Common myeloid progenitor, CD34-positive (primary cell): ENCODE measurements around the gene ZNF644.
A peak's percentile ranks its signal among the peaks of the same experiment; 100 is the strongest.

ENCODE experiments used
- CTCF ChIA-PET: fragments of 350-600 bp; sonication (Branson Sonifier 250); formaldehyde crosslinking; loops from one replicate; lab custom pipeline; 2021; ENCODE audit warnings: antibody characterized with exemption; lab: Charles Lee
- POLR2A ChIA-PET: fragments of 350-600 bp; sonication (Branson Sonifier 250); formaldehyde crosslinking; loops from one replicate; lab custom pipeline; 2021; ENCODE audit warnings: antibody characterized with exemption; lab: Charles Lee
- DNase-seq, 3 donors: peaks; one replicate each; pipeline versions ENCODE4 v3.0.0 to v3.0.0-alpha.2; 2013
- H3K27ac ChIP-seq, 2 experiments: 1 replicate in 1 of 2; 2 replicates in 1 of 2; pipeline ENCODE4 v1.7.0; 2013; ENCODE audit warnings: inconsistent platforms in 2 of 2, low read length in 2 of 2, mild to moderate bottlenecking in 2 of 2, low read depth in 1 of 2, moderate library complexity in 1 of 2; ENCODE audit not compliant: severe bottlenecking in 2 of 2, insufficient read depth in 1 of 2, poor library complexity in 1 of 2
- H3K27me3 ChIP-seq, 5 experiments: replicated peaks in 2 of 5; 1 replicate in 3 of 5; 2 replicates in 2 of 5; pipeline versions ENCODE4 v1.6.1 to v1.7.0; 2013; ENCODE audit warnings: low read length in 4 of 5, mild to moderate bottlenecking in 2 of 5, moderate library complexity in 2 of 5, inconsistent platforms in 1 of 5; ENCODE audit not compliant: insufficient read depth in 5 of 5, control insufficient read depth in 4 of 5
- H3K36me3 ChIP-seq, 4 experiments: 1 replicate in 2 of 4; 2 replicates in 2 of 4; pipeline versions ENCODE4 v1.6.1 to v1.7.0; 2013; ENCODE audit warnings: low read length in 3 of 4, control low read depth in 1 of 4, mild to moderate bottlenecking in 1 of 4; ENCODE audit not compliant: control insufficient read depth in 4 of 4, insufficient read depth in 4 of 4
- H3K4me1 ChIP-seq, 4 experiments: 1 replicate in 3 of 4; 2 replicates in 1 of 4; pipeline versions ENCODE4 v1.6.1 to v1.7.1; 2013; ENCODE audit warnings: low read length in 3 of 4, mild to moderate bottlenecking in 3 of 4, control low read depth in 1 of 4, inconsistent platforms in 1 of 4, moderate library complexity in 1 of 4; ENCODE audit not compliant: control insufficient read depth in 4 of 4, insufficient read depth in 4 of 4; ENCODE audit errors: control extremely low read depth in 1 of 4
- H3K4me3 ChIP-seq, 7 experiments: 1 replicate in 4 of 7; 2 replicates in 3 of 7; pipeline versions ENCODE4 v1.5.1 to v1.7.0; 2013; ENCODE audit warnings: mild to moderate bottlenecking in 7 of 7, low read length in 6 of 7, moderate library complexity in 6 of 7, inconsistent platforms in 2 of 7, low read depth in 2 of 7, control low read depth in 1 of 7; ENCODE audit not compliant: insufficient read depth in 4 of 7, control insufficient read depth in 1 of 7; ENCODE audit errors: extremely low read depth in 1 of 7
- H3K9me3 ChIP-seq, 5 experiments: 1 replicate in 4 of 5; 2 replicates in 1 of 5; pipeline versions ENCODE4 v1.6.1 to v1.7.1; 2013; ENCODE audit warnings: low read length in 4 of 5, mild to moderate bottlenecking in 2 of 5, inconsistent platforms in 1 of 5, low read depth in 1 of 5, moderate library complexity in 1 of 5; ENCODE audit not compliant: control insufficient read depth in 4 of 5, insufficient read depth in 2 of 5; ENCODE audit errors: control extremely low read depth in 1 of 5
- WGBS: methylation state at CpG from one replicate; pipeline ENCODE4 v1.1.5; 2013; ENCODE audit not compliant: insufficient coverage; 5-methylcytosine and 5-hydroxymethylcytosine counted together

Gene ZNF644

DNA sequence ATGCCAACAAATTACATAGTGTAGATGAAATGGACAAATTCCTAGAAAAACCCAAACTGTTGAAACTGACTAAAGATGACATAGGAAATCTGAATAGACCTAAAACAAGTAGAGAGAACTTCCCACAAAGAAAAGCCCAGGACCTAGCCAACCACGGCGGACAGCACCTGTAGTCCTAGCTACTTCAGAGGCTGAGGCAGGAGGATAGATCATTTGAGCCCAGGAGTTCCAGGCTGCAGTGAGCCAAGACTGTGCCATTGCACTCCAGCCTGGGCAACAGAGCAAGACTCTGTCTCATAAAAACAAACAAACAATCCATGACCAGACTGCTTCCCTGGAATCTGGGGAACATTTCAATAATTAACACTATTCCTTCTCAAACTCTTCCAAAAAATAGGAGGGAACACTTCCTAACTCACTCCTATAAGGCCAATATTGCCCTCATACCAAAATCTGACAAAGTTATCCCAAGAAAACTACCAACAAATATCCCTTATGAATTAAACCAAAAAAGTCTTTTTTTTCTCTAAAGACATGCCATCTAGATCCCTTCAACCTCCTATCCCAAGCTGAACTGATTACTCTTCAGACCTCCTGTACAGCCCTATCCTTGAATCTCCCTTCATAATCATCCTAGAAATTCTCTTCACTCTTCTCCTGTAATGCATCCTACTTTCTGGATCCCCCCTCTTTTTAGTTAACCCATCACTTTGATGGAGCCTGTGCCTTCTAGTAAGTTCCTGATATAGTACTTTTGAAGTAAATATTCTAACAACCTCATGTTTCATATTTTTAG, 15.5 kb downstream of the ZNF644 start:
- Histone ChIP-seq H3K27me3 (no peaks in the 10 kb centered on the region), H3K36me3 (peaks cover 0 to 17% (median 9%) of the 10 kb centered on the region in 4 experiments), H3K4me1 (no peaks in the 10 kb centered on the region), H3K27ac (no peak overlapping the region), H3K4me3 (no peak overlapping the region), H3K9me3 (peaks cover 0 to 26% (median 7%) of the 10 kb centered on the region in 5 experiments)
- WGBS = 85% methylated on average over 2 of the region's 2 CpGs
- ChIA-PET POLR2A (interaction anchor here (0.6 kb wide), 1 partner anchor 256 kb away, joined by 3 read pairs; no protein-coding TSS in a partner anchor), CTCF (no interaction called here)
- DNase-seq = no peak

DNA sequence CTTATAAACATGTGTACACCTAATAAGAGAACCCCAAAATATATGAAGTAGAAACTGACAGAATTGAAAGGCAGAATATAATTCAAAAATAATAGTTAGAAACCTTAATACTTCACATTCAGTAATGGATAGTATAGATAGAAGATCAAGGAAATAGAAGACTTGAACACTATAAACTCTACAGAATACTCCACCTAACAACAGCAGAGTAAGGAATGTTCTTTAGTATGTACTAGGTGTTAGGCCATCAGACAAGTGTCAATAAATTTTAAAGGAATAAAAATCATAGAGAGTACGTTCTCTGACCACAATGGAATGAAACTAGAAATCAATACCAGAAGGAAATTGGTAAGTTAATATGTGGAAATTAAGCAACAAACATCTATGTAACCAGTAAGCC, 16.6 kb downstream of the ZNF644 start:
- H3K36me3 ChIP-seq = peaks cover 0 to 17% (median 9%) of the 10 kb centered on the region in 4 experiments
- H3K27me3 ChIP-seq = no peaks in the 10 kb centered on the region
- CTCF ChIA-PET = interaction anchor here (0.6 kb wide), 1 partner anchor 1170 kb away, joined by 3 read pairs; no protein-coding TSS in a partner anchor
- H3K4me3 ChIP-seq = no peak overlapping the region
- H3K27ac ChIP-seq = no peak overlapping the region
- no peaks in the 10 kb centered on the region for H3K4me1 ChIP-seq
- POLR2A ChIA-PET = no interaction called here
- WGBS = no CpG with 5 or more reads among the region's 1 CpG
- H3K9me3 ChIP-seq = peaks cover 0 to 26% (median 7%) of the 10 kb centered on the region in 5 experiments
- DNase-seq = no peak

GRCh38 chr1:91004145-91004544, 17.7 kb downstream of the ZNF644 start:
- POLR2A ChIA-PET = no interaction called here
- peaks cover 0 to 29% (median 7%) of the 10 kb centered on the region in 5 experiments for H3K9me3 ChIP-seq
- H3K4me1 ChIP-seq = no peaks in the 10 kb centered on the region
- H3K27ac ChIP-seq = no peak overlapping the region
- no CpG with 5 or more reads among the region's 2 CpGs for WGBS
- H3K36me3 ChIP-seq = peaks cover 0 to 17% (median 9%) of the 10 kb centered on the region in 4 experiments
- DNase-seq = peak in 2 of 3 donors; percentile 23 to 47
- H3K4me3 ChIP-seq = no peak overlapping the region
- no peaks in the 10 kb centered on the region for H3K27me3 ChIP-seq
- CTCF ChIA-PET = no interaction called here

- Histone ChIP-seq H3K4me1 (no peaks in the 10 kb centered on the region), H3K9me3 (peaks cover 7 to 44% (median 16%) of the 10 kb centered on the region in 5 experiments), H3K27me3 (no peaks in the 10 kb centered on the region), H3K4me3 (no peak overlapping the region), H3K27ac (no peak overlapping the region), H3K36me3 (peaks cover 0 to 31% (median 13%) of the 10 kb centered on the region in 4 experiments)
- DNase-seq = no peak
- CTCF ChIA-PET = no interaction called here
- WGBS = 100% methylated on average over 1 of the region's 2 CpGs
- POLR2A ChIA-PET = no interaction called here
Measured at GRCh38 chr1:90996742-90997413, 25.0 kb downstream of the ZNF644 start.

DNA sequence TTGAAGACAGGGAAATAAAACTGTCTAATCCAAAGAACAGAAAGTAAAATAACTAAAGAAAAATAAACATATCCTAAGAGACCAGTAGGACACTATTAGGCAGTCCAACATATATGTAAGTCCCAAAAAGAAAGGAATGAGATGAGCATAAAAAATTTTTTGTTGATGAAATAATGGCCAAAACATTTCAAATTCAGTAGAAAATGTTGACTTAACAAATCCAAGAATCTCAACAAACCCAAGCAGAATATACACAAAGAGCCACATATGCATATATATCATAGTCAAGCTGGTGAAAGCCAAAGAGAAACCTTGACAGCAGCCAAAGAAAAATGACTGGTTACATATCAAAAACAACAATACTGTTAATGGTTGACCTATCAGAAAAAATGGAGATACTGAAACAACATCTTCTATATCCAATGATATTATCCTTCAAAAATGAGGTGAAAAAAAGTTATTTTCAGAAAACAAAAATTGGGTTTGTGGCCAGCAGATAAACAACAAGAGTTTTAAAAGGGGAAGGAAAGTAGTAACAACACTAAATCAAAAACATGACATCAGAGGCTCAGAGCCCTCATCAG, 26.4 kb downstream of the ZNF644 start:
- H3K27ac ChIP-seq = no peak overlapping the region
- peaks cover 0 to 46% (median 17%) of the 10 kb centered on the region in 4 experiments for H3K36me3 ChIP-seq
- ChIA-PET CTCF (no interaction called here), POLR2A (no interaction called here)
- no peak overlapping the region for H3K4me3 ChIP-seq
- no peaks in the 10 kb centered on the region for H3K4me1 ChIP-seq
- DNase-seq = peak in 1 of 3 donors; percentile 32
- H3K27me3 ChIP-seq = no peaks in the 10 kb centered on the region
- H3K9me3 ChIP-seq = peaks cover 7 to 57% (median 18%) of the 10 kb centered on the region in 5 experiments

GRCh38 chr1:90994461-90994860, 27.4 kb downstream of the ZNF644 start:
- H3K4me3 ChIP-seq = no peak overlapping the region
- POLR2A ChIA-PET = no interaction called here
- H3K27ac ChIP-seq = no peak overlapping the region
- no peaks in the 10 kb centered on the region for H3K27me3 ChIP-seq
- no peaks in the 10 kb centered on the region for H3K4me1 ChIP-seq
- CTCF ChIA-PET = no interaction called here
- H3K36me3 ChIP-seq = peaks cover 0 to 53% (median 23%) of the 10 kb centered on the region in 4 experiments
- WGBS = no CpG with 5 or more reads among the region's 1 CpG
- peaks cover 7 to 62% (median 18%) of the 10 kb centered on the region in 5 experiments for H3K9me3 ChIP-seq
- DNase-seq = no peak
